SK-N-SH (cell line): Measurements from ENCODE around the gene SLC26A2. TPM values are rescaled to one million over a fixed set of nuclear protein-coding genes. Genes with fewer than 3 reads are reported as not detected.
A peak's percentile ranks its signal among the peaks of the same experiment; 100 is the strongest.

Experiments
- CTCF ChIA-PET: fragments of 300-600, 350-600 bp; formaldehyde crosslinking; extraction: SDS; loops from one replicate; lab custom pipeline; 2021; lab: Yijun Ruan, JAX
- POLR2A ChIA-PET: fragments of 350-600 bp; sonication (Branson Sonifier 250); formaldehyde crosslinking; extraction: SDS; loops from one replicate; lab custom pipeline; 2020; ENCODE audit warnings: antibody characterized with exemption, inconsistent platforms; lab: Yijun Ruan, JAX
- DNase-seq: peaks from one replicate; pipeline ENCODE4 v3.0.0; 2012
- H2AFZ ChIP-seq: fragments of 200-600 bp; sonication (generic); 2 replicates; pipeline ENCODE4 v1.8.1; 2016; ENCODE audit warnings: antibody characterized with exemption, mild to moderate bottlenecking, low read depth
- H3F3A ChIP-seq: fragments of 200-600 bp; sonication (generic); replicated peaks from 2 replicates; pipeline ENCODE3; 2016; ENCODE audit warnings: antibody characterized with exemption, mild to moderate bottlenecking; ENCODE audit not compliant: insufficient read depth
- H3K27ac ChIP-seq, 2 experiments: fragments of 200-500 bp in 1 of 2; fragments of 200-600 bp in 1 of 2; sonication (Bioruptor generic) in 1 of 2; sonication (generic), shearing (Covaris generic) in 1 of 2; 2 replicates each; pipeline versions ENCODE4 v1.5.1 to v1.6.1; 2014 to 2016; ENCODE audit warnings: low read depth in 2 of 2, inconsistent platforms in 1 of 2, low read length in 1 of 2, mild to moderate bottlenecking in 1 of 2, mixed read lengths in 1 of 2
- H3K27me3 ChIP-seq: fragments of 200-600 bp; sonication (generic), shearing (Covaris generic); 2 replicates; pipeline ENCODE4 v1.6.1; 2016; ENCODE audit warnings: mixed run types; ENCODE audit not compliant: insufficient read depth
- H3K36me3 ChIP-seq, 2 experiments: fragments of 200-500 bp in 1 of 2; fragments of 200-600 bp in 1 of 2; sonication (Bioruptor generic) in 1 of 2; sonication (generic) in 1 of 2; replicated peaks in 1 of 2; 2 replicates each; pipeline versions ENCODE3 to v1.5.1; 2014 to 2016; ENCODE audit warnings: low read length in 1 of 2, mild to moderate bottlenecking in 1 of 2; ENCODE audit not compliant: insufficient read depth in 2 of 2, control insufficient read depth in 1 of 2
- H3K4me1 ChIP-seq, 2 experiments: fragments of 200-500 bp in 1 of 2; fragments of 200-600 bp in 1 of 2; sonication (Bioruptor generic) in 1 of 2; sonication (generic), shearing (Covaris generic) in 1 of 2; 2 replicates each; pipeline versions ENCODE4 v1.5.1 to v1.6.1; 2014 to 2016; ENCODE audit warnings: low read depth in 1 of 2, low read length in 1 of 2, mixed run types in 1 of 2; ENCODE audit not compliant: insufficient read depth in 2 of 2, control insufficient read depth in 1 of 2
- H3K4me2 ChIP-seq: fragments of 200-600 bp; sonication (generic), shearing (Covaris generic); 2 replicates; pipeline ENCODE4 v1.6.1; 2017; ENCODE audit warnings: mixed run types
- H3K4me3 ChIP-seq, 2 experiments: fragments of 200-500 bp in 1 of 2; fragments of 200-600 bp in 1 of 2; sonication (Bioruptor generic) in 1 of 2; sonication (generic), shearing (Covaris generic) in 1 of 2; 2 replicates each; pipeline versions ENCODE4 v1.5.1 to v1.8.1; 2014 to 2016; ENCODE audit warnings: low read depth in 2 of 2, inconsistent platforms in 1 of 2, low read length in 1 of 2, mild to moderate bottlenecking in 1 of 2, mixed read lengths in 1 of 2, moderate library complexity in 1 of 2
- H3K79me2 ChIP-seq: fragments of 200-600 bp; sonication (generic); 2 replicates; pipeline ENCODE4 v1.8.1; 2017; ENCODE audit warnings: mild to moderate bottlenecking; ENCODE audit not compliant: insufficient read depth
- H3K9ac ChIP-seq: fragments of 200-600 bp; sonication (generic); 2 replicates; pipeline ENCODE4 v1.6.1; 2017; ENCODE audit warnings: mixed run types
- H3K9me2 ChIP-seq: fragments of 200-600 bp; sonication (generic); 2 replicates; pipeline ENCODE4 v1.6.1; 2017; ENCODE audit warnings: mixed run types
- H3K9me3 ChIP-seq: fragments of 200-600 bp; sonication (generic); 2 replicates; pipeline ENCODE4 v1.6.1; 2017; ENCODE audit warnings: mixed run types, mild to moderate bottlenecking, moderate library complexity
- H4K20me1 ChIP-seq: fragments of 200-600 bp; sonication (generic); 2 replicates; pipeline ENCODE4 v1.6.1; 2017; ENCODE audit warnings: mild to moderate bottlenecking, mixed run types; ENCODE audit not compliant: insufficient read depth
- CHD2 ChIP-seq: fragments of 150-350 bp; IDR thresholded peaks from 2 replicates; pipeline ENCODE4 v1.6.1; 2018; ENCODE audit warnings: low read length; ENCODE audit not compliant: partially characterized antibody
- EP300 ChIP-seq, 2 experiments: IDR thresholded peaks; 2 replicates each; pipeline versions ENCODE4 v1.4.0 to v1.6.1; 2012; ENCODE audit warnings: borderline replicate concordance in 1 of 2, low read depth in 1 of 2, low read length in 1 of 2
- EZH2phosphoT487 ChIP-seq: fragments of 200-600 bp; sonication (generic); IDR thresholded peaks from 2 replicates; pipeline ENCODE4 v1.6.1; 2017; ENCODE audit warnings: low read depth, mixed run types, mild to moderate bottlenecking, antibody characterized with exemption, moderate library complexity, borderline replicate concordance
- FOSL2 ChIP-seq: IDR thresholded peaks from 2 replicates; pipeline ENCODE4 v1.4.0; 2012; ENCODE audit warnings: low read depth, mild to moderate bottlenecking, moderate library complexity, borderline replicate concordance
- FOXJ3 ChIP-seq: sonication (generic); formaldehyde crosslinking; IDR thresholded peaks from 2 replicates; pipeline ENCODE4 v1.5.1; 2020; ENCODE audit warnings: mild to moderate bottlenecking, missing genetic modification reagents
- FOXM1 ChIP-seq: IDR thresholded peaks from 2 replicates; pipeline ENCODE4 v1.4.0; 2012; ENCODE audit warnings: low read depth, mild to moderate bottlenecking
- GABPA ChIP-seq: IDR thresholded peaks from 2 replicates; pipeline ENCODE4 v1.4.0; 2012; ENCODE audit warnings: low read depth, mild to moderate bottlenecking
- GATA2 ChIP-seq: sonication (generic); formaldehyde crosslinking; IDR thresholded peaks from 2 replicates; pipeline ENCODE4 v1.5.0; 2020; ENCODE audit warnings: mild to moderate bottlenecking, missing genetic modification reagents
- JUND ChIP-seq: IDR thresholded peaks from 2 replicates; pipeline ENCODE4 v1.4.0; 2012
- MEF2A ChIP-seq: IDR thresholded peaks from 2 replicates; pipeline ENCODE4 v1.4.0; 2012; ENCODE audit warnings: low read depth, borderline replicate concordance
- POLR2AphosphoS5 ChIP-seq: IDR thresholded peaks from 2 replicates; pipeline ENCODE4 v1.6.1; 2012; ENCODE audit warnings: low read depth, low read length
- SMC3 ChIP-seq: IDR thresholded peaks from 2 replicates; pipeline ENCODE4 v1.6.1; 2012; ENCODE audit warnings: low read depth, low read length, improper control_type of control experiment
- TCF12 ChIP-seq: IDR thresholded peaks from 2 replicates; pipeline ENCODE4 v1.4.0; 2012
- TEAD4 ChIP-seq: IDR thresholded peaks from 2 replicates; pipeline ENCODE4 v1.4.0; 2012; ENCODE audit warnings: mild to moderate bottlenecking, borderline replicate concordance; ENCODE audit not compliant: insufficient read depth
- YY1 ChIP-seq: IDR thresholded peaks from 2 replicates; pipeline ENCODE4 v1.4.0; 2012; ENCODE audit warnings: low read depth, mild to moderate bottlenecking
- WGBS: methylation state at CpG from one replicate; pipeline ENCODE4 v1.1.6; 2017; ENCODE audit warnings: low lambda C conversion rate; 5-methylcytosine and 5-hydroxymethylcytosine counted together
- polyA plus RNA-seq, 3 experiments: library from polyadenylated mRNA; depleted of rRNA; stranded (reverse); fragments of >200 nt; gene quantifications; 2 replicates each; pipeline ENCODE4 v1.2.3, GENCODE V29; 2012
- TF ChIP-seq, protein P1 (sequence below): fragments of 200-600 bp; sonication (generic); IDR thresholded peaks from 2 replicates; pipeline ENCODE4 v1.6.1; 2017; ENCODE audit warnings: antibody characterized with exemption, mild to moderate bottlenecking, moderate library complexity
- TF ChIP-seq, protein P2 (sequence below): IDR thresholded peaks from 2 replicates; pipeline ENCODE4 v1.4.0; 2012; ENCODE audit warnings: low read depth, borderline replicate concordance
- TF ChIP-seq, protein P3 (sequence below): IDR thresholded peaks from 2 replicates; pipeline ENCODE4 v1.6.1; 2012; ENCODE audit warnings: mild to moderate bottlenecking, low read depth, low read length, moderate library complexity
- TF ChIP-seq, protein P4 (sequence below): IDR thresholded peaks from 2 replicates; pipeline ENCODE4 v1.4.0; 2012; ENCODE audit warnings: low read depth
- TF ChIP-seq, protein P5 (sequence below): fragments of 150-350 bp; IDR thresholded peaks from 2 replicates; pipeline ENCODE4 v1.6.1; 2017; ENCODE audit warnings: antibody characterized with exemption, low read length, low read depth, borderline replicate concordance

Gene SLC26A2
- polyA plus RNA-seq, 1 of the 3 experiments (the other 2 are of a cell fraction), result 1.3 TPM

GRCh38 chr5:149999359-149999758, 38.8 kb downstream of the SLC26A2 start:
- ChIA-PET POLR2A (no interaction called here), CTCF (interaction anchor here (1.0 to 4.5 kb wide), 8 partner anchors 8 to 363 kb away, joined by 3 to 29 read pairs (median 6); partner anchors contain the start of gene CSF1R)
- Histone ChIP-seq H3K9me3 (no peaks in the 10 kb centered on the region), H3F3A (peaks cover 17% of the 10 kb centered on the region), H3K79me2 (peaks cover 49% of the 10 kb centered on the region), H3K4me3 (peak overlapping the region; percentile 83 to 96), H2AFZ (no peak overlapping the region), H3K9me2 (no peaks in the 10 kb centered on the region), H3K9ac (peak overlapping the region; percentile 95; the same call in 1 of the 2 replicates), H3K27me3 (no peaks in the 10 kb centered on the region), H3K4me1 (peaks cover 16 to 33% of the 10 kb centered on the region in 2 experiments; a peak in 3 of 4 replicates), H4K20me1 (peaks cover 12% of the 10 kb centered on the region), H3K4me2 (peak overlapping the region; percentile 96), H3K36me3 (peaks cover 9 to 25% of the 10 kb centered on the region in 2 experiments), H3K27ac (peak overlapping the region in 1 of 2 experiments; percentile 85; a peak in 1 of 4 replicates)
- TF ChIP-seq, protein P1, sequence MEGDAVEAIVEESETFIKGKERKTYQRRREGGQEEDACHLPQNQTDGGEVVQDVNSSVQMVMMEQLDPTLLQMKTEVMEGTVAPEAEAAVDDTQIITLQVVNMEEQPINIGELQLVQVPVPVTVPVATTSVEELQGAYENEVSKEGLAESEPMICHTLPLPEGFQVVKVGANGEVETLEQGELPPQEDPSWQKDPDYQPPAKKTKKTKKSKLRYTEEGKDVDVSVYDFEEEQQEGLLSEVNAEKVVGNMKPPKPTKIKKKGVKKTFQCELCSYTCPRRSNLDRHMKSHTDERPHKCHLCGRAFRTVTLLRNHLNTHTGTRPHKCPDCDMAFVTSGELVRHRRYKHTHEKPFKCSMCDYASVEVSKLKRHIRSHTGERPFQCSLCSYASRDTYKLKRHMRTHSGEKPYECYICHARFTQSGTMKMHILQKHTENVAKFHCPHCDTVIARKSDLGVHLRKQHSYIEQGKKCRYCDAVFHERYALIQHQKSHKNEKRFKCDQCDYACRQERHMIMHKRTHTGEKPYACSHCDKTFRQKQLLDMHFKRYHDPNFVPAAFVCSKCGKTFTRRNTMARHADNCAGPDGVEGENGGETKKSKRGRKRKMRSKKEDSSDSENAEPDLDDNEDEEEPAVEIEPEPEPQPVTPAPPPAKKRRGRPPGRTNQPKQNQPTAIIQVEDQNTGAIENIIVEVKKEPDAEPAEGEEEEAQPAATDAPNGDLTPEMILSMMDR, result no peak
- TF ChIP-seq EP300 (IDR thresholded peaks at IDR 0.05; ENCODE audit: borderline replicate concordance in 1 of 2, low read depth in 1 of 2, low read length in 1 of 2) (no peak), SMC3 (no peak), YY1 (no peak), GATA2 (CRISPR knock-in tag) (no peak), JUND (no peak), TCF12 (no peak), TEAD4 (no peak), FOXM1 (no peak), MEF2A (no peak), POLR2AphosphoS5 (no peak), EZH2phosphoT487 (no peak), GABPA (no peak), FOSL2 (no peak), FOXJ3 (no peak), CHD2 (no peak)
- TF ChIP-seq, protein P2, sequence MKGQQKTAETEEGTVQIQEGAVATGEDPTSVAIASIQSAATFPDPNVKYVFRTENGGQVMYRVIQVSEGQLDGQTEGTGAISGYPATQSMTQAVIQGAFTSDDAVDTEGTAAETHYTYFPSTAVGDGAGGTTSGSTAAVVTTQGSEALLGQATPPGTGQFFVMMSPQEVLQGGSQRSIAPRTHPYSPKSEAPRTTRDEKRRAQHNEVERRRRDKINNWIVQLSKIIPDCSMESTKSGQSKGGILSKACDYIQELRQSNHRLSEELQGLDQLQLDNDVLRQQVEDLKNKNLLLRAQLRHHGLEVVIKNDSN, result no peak
- TF ChIP-seq, protein P3, sequence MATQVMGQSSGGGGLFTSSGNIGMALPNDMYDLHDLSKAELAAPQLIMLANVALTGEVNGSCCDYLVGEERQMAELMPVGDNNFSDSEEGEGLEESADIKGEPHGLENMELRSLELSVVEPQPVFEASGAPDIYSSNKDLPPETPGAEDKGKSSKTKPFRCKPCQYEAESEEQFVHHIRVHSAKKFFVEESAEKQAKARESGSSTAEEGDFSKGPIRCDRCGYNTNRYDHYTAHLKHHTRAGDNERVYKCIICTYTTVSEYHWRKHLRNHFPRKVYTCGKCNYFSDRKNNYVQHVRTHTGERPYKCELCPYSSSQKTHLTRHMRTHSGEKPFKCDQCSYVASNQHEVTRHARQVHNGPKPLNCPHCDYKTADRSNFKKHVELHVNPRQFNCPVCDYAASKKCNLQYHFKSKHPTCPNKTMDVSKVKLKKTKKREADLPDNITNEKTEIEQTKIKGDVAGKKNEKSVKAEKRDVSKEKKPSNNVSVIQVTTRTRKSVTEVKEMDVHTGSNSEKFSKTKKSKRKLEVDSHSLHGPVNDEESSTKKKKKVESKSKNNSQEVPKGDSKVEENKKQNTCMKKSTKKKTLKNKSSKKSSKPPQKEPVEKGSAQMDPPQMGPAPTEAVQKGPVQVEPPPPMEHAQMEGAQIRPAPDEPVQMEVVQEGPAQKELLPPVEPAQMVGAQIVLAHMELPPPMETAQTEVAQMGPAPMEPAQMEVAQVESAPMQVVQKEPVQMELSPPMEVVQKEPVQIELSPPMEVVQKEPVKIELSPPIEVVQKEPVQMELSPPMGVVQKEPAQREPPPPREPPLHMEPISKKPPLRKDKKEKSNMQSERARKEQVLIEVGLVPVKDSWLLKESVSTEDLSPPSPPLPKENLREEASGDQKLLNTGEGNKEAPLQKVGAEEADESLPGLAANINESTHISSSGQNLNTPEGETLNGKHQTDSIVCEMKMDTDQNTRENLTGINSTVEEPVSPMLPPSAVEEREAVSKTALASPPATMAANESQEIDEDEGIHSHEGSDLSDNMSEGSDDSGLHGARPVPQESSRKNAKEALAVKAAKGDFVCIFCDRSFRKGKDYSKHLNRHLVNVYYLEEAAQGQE, result no peak
- TF ChIP-seq, protein P4, sequence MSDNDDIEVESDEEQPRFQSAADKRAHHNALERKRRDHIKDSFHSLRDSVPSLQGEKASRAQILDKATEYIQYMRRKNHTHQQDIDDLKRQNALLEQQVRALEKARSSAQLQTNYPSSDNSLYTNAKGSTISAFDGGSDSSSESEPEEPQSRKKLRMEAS, result no peak
- TF ChIP-seq, protein P5, sequence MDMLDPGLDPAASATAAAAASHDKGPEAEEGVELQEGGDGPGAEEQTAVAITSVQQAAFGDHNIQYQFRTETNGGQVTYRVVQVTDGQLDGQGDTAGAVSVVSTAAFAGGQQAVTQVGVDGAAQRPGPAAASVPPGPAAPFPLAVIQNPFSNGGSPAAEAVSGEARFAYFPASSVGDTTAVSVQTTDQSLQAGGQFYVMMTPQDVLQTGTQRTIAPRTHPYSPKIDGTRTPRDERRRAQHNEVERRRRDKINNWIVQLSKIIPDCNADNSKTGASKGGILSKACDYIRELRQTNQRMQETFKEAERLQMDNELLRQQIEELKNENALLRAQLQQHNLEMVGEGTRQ, result no peak
- DNase-seq, result no peak
- 80% methylated on average over 3 of the region's 3 CpGs for WGBS
